Fibroblast of lung (primary cell): ENCODE results near the gene FUT4. TPM values are rescaled to one million over a fixed set of nuclear protein-coding genes. Genes with fewer than 3 reads are reported as not detected.
A peak's percentile ranks its signal among the peaks of the same experiment; 100 is the strongest.
"Not testable (repeated sequence)": the region's sequence is repeated elsewhere in the genome, so short reads cannot be mapped to it uniquely, and the experiment has no call there.

Experiments used
- DNase-seq, 2 donors: peaks; one replicate each; pipeline versions ENCODE4 v3.0.0 to v3.0.0-alpha.2; 2010; ENCODE audit warnings: low read depth in 2 of 2
- H2AFZ ChIP-seq: 2 replicates; pipeline ENCODE4 v1.5.1; 2012; ENCODE audit warnings: low read length, control low read depth, inconsistent platforms
- H3K27ac ChIP-seq: 2 replicates; pipeline ENCODE4 v1.5.1; 2011; ENCODE audit warnings: low read length, control low read depth; ENCODE audit not compliant: insufficient read depth
- H3K27me3 ChIP-seq: 2 replicates; pipeline ENCODE4 v1.5.1; 2011; ENCODE audit warnings: mild to moderate bottlenecking, low read length; ENCODE audit not compliant: control insufficient read depth, insufficient read depth
- H3K36me3 ChIP-seq: 2 replicates; pipeline ENCODE4 v1.5.1; 2011; ENCODE audit warnings: low read length; ENCODE audit not compliant: control insufficient read depth, insufficient read depth
- H3K4me1 ChIP-seq: 2 replicates; pipeline ENCODE4 v1.5.1; 2011; ENCODE audit warnings: low read length; ENCODE audit not compliant: control insufficient read depth, insufficient read depth; ENCODE audit errors: extremely low read depth
- H3K4me2 ChIP-seq: 2 replicates; pipeline ENCODE4 v1.5.1; 2011; ENCODE audit warnings: low read length, control low read depth; ENCODE audit not compliant: insufficient read depth; ENCODE audit errors: extremely low read depth
- H3K4me3 ChIP-seq, 4 experiments: fragments of 200-600 bp in 1 of 4; sonication (generic) in 1 of 4; replicated peaks in 1 of 4; 2 replicates each; pipeline ENCODE4 v1.5.1; 2011 to 2016; ENCODE audit warnings: low read length in 4 of 4, low read depth in 3 of 4, mild to moderate bottlenecking in 3 of 4, control low read depth in 2 of 4, inconsistent platforms in 1 of 4, mixed read lengths in 1 of 4; ENCODE audit not compliant: insufficient read depth in 1 of 4; ENCODE audit errors: control extremely low read depth in 1 of 4
- H3K79me2 ChIP-seq: 2 replicates; pipeline ENCODE4 v1.5.1; 2012; ENCODE audit warnings: mild to moderate bottlenecking, low read length, inconsistent platforms; ENCODE audit not compliant: control insufficient read depth, insufficient read depth
- H3K9ac ChIP-seq: 2 replicates; pipeline ENCODE4 v1.5.1; 2011; ENCODE audit warnings: mild to moderate bottlenecking, low read length, control low read depth; ENCODE audit not compliant: insufficient read depth
- H3K9me3 ChIP-seq: 2 replicates; pipeline ENCODE4 v1.5.1; 2012; ENCODE audit warnings: low read depth, low read length; ENCODE audit not compliant: control insufficient read depth, insufficient read depth
- H4K20me1 ChIP-seq: 2 replicates; pipeline ENCODE4 v1.5.1; 2011; ENCODE audit warnings: low read length; ENCODE audit not compliant: control insufficient read depth, insufficient read depth; ENCODE audit errors: extremely low read depth
- EZH2 ChIP-seq: IDR thresholded peaks from 2 replicates; pipeline ENCODE4 v1.5.1; 2012; ENCODE audit warnings: low read length, control low read depth, mild to moderate bottlenecking; ENCODE audit errors: missing control alignments
- polyA plus RNA-seq, 2 donors: library from polyadenylated mRNA; depleted of rRNA in 1 of 2; stranded (reverse) in 1 of 2; unstranded in 1 of 2; fragments of >200 nt; gene quantifications; 2 replicates each; pipeline ENCODE4 v1.2.1, GENCODE V29; 2011 to 2012; ENCODE audit warnings: missing spikeins in 1 of 2
- total RNA-seq: library from RNA; depleted of rRNA; stranded (reverse); fragments of >200 nt; gene quantifications from 2 replicates; pipeline ENCODE4 v1.2.1, GENCODE V29; 2014
- TF ChIP-seq, protein P1 (sequence below), 2 donors: IDR thresholded peaks in 1 of 2; conservative IDR thresholded peaks in 1 of 2; 1 replicate in 1 of 2; 2 replicates in 1 of 2; pipeline ENCODE4 v1.5.1; 2011 to 2012; ENCODE audit warnings: low read length in 2 of 2, control low read depth in 1 of 2, inconsistent platforms in 1 of 2, low read depth in 1 of 2, mild to moderate bottlenecking in 1 of 2

FUT4 gene
- total and polyA plus RNA-seq, 2 donors (not counting 1 experiment from before 2014, with no cell fraction given) = 2.7 to 5.1 TPM

GRCh38 chr11:94550513-94550912 lies 6.8 kb downstream of the FUT4 start:
- Histone ChIP-seq H3K4me2 (no peak overlapping the region), H3K9ac (no peak overlapping the region), H3K27ac (no peak overlapping the region), H3K27me3 (no peaks in the 10 kb centered on the region), H3K4me1 (no peaks in the 10 kb centered on the region), H2AFZ (no peak overlapping the region), H3K36me3 (no peaks in the 10 kb centered on the region), H3K9me3 (no peaks in the 10 kb centered on the region), H4K20me1 (no peaks in the 10 kb centered on the region), H3K79me2 (peaks cover 4% of the 10 kb centered on the region), H3K4me3 (no peak overlapping the region)
- TF ChIP-seq EZH2 = no peak
- TF ChIP-seq, protein P1, sequence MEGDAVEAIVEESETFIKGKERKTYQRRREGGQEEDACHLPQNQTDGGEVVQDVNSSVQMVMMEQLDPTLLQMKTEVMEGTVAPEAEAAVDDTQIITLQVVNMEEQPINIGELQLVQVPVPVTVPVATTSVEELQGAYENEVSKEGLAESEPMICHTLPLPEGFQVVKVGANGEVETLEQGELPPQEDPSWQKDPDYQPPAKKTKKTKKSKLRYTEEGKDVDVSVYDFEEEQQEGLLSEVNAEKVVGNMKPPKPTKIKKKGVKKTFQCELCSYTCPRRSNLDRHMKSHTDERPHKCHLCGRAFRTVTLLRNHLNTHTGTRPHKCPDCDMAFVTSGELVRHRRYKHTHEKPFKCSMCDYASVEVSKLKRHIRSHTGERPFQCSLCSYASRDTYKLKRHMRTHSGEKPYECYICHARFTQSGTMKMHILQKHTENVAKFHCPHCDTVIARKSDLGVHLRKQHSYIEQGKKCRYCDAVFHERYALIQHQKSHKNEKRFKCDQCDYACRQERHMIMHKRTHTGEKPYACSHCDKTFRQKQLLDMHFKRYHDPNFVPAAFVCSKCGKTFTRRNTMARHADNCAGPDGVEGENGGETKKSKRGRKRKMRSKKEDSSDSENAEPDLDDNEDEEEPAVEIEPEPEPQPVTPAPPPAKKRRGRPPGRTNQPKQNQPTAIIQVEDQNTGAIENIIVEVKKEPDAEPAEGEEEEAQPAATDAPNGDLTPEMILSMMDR (conservative IDR thresholded peaks at IDR 0.05 in 1 of 2, IDR thresholded peaks at IDR 0.05 in 1 of 2; ENCODE audit: low read depth in 1 of 2, low read length in 2 of 2) = no peak
- no peak for DNase-seq

DNA sequence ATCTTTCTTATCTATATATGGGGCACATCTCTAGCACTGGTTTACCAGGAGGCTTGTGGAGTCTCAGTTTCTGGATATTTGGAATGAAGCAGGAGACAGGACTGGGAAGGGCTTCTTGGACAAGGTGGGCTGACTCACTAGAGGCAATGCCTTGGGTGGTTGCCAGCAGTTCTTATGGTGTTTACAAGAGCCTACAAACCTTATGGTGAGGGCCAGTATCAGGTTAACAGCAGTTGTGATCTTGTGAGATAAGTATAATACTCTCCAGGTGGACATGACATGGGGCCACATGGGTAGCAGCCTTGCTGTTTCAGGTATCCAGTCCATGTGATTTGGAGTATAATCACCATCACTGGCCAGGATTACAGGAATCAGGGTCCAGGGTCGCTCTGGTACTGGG lies 10.2 kb downstream of the FUT4 start:
- Histone ChIP-seq H3K9me3 (no peaks in the 10 kb centered on the region), H3K79me2 (no peaks in the 10 kb centered on the region), H3K36me3 (no peaks in the 10 kb centered on the region), H3K27ac (no peak overlapping the region), H3K4me2 (no peak overlapping the region), H3K9ac (no peak overlapping the region), H4K20me1 (no peaks in the 10 kb centered on the region), H3K4me1 (no peaks in the 10 kb centered on the region), H3K4me3 (no peak overlapping the region), H2AFZ (no peak overlapping the region), H3K27me3 (no peaks in the 10 kb centered on the region)
- peak; percentile 50 to 74 for DNase-seq
- TF ChIP-seq, protein P1 (conservative IDR thresholded peaks at IDR 0.05 in 1 of 2, IDR thresholded peaks at IDR 0.05 in 1 of 2; ENCODE audit: low read depth in 1 of 2, low read length in 2 of 2) = no peak
- TF ChIP-seq EZH2 = no peak

GRCh38 chr11:94555752-94556329 lies 12.1 kb downstream of the FUT4 start:
- H3K36me3 ChIP-seq, H3K4me2 ChIP-seq, H3K79me2 ChIP-seq, H3K9me3 ChIP-seq, H3K27ac ChIP-seq, H3K27me3 ChIP-seq, H3K4me1 ChIP-seq, H2AFZ ChIP-seq, H4K20me1 ChIP-seq, H3K4me3 ChIP-seq, DNase-seq, H3K9ac ChIP-seq: not testable (repeated sequence)
